ENCODE measurements around the gene CBLN3.

The CBLN3 gene

DNA sequence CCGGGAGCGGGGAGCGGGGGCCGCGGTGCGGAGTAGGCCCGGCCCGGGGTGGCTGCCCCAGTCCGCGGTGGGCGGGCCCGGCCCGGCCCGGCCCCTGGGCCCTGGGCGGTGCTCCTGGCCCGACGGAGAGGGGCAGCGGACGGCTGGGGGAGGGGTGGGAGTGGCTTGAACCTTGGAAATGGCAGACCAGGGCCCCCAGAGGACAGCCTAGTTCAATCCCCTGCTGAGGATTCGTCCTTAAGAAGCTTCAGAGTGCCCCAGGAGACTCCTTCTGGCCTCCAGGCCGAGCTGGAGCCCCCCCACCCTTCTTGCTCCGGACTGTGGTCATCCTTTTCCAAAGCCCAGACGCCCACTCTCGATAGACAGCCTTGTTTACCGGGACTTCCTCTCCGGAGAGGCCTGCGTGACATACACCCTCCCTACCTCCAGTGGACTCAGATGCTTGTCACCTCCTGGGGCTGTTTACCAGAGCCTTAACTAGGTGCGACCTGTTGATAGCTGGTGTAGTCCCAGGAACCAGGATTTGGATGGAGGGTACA lies 744 bp upstream of the CBLN3 start (continued):
- TF ChIP-seq, protein P1, sequence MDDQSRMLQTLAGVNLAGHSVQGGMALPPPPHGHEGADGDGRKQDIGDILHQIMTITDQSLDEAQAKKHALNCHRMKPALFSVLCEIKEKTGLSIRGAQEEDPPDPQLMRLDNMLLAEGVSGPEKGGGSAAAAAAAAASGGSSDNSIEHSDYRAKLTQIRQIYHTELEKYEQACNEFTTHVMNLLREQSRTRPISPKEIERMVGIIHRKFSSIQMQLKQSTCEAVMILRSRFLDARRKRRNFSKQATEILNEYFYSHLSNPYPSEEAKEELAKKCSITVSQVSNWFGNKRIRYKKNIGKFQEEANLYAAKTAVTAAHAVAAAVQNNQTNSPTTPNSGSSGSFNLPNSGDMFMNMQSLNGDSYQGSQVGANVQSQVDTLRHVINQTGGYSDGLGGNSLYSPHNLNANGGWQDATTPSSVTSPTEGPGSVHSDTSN (CRISPR knock-in tag; IDR thresholded peaks at IDR 0.05), result no peak
- TF ChIP-seq, protein P2, sequence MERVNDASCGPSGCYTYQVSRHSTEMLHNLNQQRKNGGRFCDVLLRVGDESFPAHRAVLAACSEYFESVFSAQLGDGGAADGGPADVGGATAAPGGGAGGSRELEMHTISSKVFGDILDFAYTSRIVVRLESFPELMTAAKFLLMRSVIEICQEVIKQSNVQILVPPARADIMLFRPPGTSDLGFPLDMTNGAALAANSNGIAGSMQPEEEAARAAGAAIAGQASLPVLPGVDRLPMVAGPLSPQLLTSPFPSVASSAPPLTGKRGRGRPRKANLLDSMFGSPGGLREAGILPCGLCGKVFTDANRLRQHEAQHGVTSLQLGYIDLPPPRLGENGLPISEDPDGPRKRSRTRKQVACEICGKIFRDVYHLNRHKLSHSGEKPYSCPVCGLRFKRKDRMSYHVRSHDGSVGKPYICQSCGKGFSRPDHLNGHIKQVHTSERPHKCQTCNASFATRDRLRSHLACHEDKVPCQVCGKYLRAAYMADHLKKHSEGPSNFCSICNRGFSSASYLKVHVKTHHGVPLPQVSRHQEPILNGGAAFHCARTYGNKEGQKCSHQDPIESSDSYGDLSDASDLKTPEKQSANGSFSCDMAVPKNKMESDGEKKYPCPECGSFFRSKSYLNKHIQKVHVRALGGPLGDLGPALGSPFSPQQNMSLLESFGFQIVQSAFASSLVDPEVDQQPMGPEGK (tag by site-specific recombination; IDR thresholded peaks at IDR 0.05), result peak; percentile 17; the same call in 1 of the 2 replicates
- TF ChIP-seq GLIS1 (tag by site-specific recombination; IDR thresholded peaks at IDR 0.05), result peak; percentile 79
- TF ChIP-seq, protein P3, sequence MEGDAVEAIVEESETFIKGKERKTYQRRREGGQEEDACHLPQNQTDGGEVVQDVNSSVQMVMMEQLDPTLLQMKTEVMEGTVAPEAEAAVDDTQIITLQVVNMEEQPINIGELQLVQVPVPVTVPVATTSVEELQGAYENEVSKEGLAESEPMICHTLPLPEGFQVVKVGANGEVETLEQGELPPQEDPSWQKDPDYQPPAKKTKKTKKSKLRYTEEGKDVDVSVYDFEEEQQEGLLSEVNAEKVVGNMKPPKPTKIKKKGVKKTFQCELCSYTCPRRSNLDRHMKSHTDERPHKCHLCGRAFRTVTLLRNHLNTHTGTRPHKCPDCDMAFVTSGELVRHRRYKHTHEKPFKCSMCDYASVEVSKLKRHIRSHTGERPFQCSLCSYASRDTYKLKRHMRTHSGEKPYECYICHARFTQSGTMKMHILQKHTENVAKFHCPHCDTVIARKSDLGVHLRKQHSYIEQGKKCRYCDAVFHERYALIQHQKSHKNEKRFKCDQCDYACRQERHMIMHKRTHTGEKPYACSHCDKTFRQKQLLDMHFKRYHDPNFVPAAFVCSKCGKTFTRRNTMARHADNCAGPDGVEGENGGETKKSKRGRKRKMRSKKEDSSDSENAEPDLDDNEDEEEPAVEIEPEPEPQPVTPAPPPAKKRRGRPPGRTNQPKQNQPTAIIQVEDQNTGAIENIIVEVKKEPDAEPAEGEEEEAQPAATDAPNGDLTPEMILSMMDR (tag by site-specific recombination; IDR thresholded peaks at IDR 0.05), result no peak
- TF ChIP-seq, protein P4, sequence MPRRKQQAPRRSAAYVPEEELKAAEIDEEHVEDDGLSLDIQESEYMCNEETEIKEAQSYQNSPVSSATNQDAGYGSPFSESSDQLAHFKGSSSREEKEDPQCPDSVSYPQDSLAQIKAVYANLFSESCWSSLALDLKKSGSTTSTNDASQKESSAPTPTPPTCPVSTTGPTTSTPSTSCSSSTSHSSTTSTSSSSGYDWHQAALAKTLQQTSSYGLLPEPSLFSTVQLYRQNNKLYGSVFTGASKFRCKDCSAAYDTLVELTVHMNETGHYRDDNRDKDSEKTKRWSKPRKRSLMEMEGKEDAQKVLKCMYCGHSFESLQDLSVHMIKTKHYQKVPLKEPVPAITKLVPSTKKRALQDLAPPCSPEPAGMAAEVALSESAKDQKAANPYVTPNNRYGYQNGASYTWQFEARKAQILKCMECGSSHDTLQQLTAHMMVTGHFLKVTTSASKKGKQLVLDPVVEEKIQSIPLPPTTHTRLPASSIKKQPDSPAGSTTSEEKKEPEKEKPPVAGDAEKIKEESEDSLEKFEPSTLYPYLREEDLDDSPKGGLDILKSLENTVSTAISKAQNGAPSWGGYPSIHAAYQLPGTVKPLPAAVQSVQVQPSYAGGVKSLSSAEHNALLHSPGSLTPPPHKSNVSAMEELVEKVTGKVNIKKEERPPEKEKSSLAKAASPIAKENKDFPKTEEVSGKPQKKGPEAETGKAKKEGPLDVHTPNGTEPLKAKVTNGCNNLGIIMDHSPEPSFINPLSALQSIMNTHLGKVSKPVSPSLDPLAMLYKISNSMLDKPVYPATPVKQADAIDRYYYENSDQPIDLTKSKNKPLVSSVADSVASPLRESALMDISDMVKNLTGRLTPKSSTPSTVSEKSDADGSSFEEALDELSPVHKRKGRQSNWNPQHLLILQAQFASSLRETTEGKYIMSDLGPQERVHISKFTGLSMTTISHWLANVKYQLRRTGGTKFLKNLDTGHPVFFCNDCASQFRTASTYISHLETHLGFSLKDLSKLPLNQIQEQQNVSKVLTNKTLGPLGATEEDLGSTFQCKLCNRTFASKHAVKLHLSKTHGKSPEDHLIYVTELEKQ (tag by site-specific recombination; IDR thresholded peaks at IDR 0.05; ENCODE audit: borderline replicate concordance), result no peak
- TF ChIP-seq ZXDB (tag by site-specific recombination; IDR thresholded peaks at IDR 0.05), result 0 out of 2 replicates have a peak, but pooled peaks have one; percentile 6
- TF ChIP-seq ZNF48 (tag by site-specific recombination; IDR thresholded peaks at IDR 0.05), result no peak
- no peak for TF ChIP-seq ZEB2 (tag by site-specific recombination; IDR thresholded peaks at IDR 0.05)
- 0 out of 2 replicates have a peak, but pooled peaks have one; percentile 21 for TF ChIP-seq ZNF10 (tag by site-specific recombination; IDR thresholded peaks at IDR 0.05)
- peak; percentile 95 for TF ChIP-seq SCRT1 (tag by site-specific recombination; IDR thresholded peaks at IDR 0.05; ENCODE audit: borderline replicate concordance)
- TF ChIP-seq, protein P5, sequence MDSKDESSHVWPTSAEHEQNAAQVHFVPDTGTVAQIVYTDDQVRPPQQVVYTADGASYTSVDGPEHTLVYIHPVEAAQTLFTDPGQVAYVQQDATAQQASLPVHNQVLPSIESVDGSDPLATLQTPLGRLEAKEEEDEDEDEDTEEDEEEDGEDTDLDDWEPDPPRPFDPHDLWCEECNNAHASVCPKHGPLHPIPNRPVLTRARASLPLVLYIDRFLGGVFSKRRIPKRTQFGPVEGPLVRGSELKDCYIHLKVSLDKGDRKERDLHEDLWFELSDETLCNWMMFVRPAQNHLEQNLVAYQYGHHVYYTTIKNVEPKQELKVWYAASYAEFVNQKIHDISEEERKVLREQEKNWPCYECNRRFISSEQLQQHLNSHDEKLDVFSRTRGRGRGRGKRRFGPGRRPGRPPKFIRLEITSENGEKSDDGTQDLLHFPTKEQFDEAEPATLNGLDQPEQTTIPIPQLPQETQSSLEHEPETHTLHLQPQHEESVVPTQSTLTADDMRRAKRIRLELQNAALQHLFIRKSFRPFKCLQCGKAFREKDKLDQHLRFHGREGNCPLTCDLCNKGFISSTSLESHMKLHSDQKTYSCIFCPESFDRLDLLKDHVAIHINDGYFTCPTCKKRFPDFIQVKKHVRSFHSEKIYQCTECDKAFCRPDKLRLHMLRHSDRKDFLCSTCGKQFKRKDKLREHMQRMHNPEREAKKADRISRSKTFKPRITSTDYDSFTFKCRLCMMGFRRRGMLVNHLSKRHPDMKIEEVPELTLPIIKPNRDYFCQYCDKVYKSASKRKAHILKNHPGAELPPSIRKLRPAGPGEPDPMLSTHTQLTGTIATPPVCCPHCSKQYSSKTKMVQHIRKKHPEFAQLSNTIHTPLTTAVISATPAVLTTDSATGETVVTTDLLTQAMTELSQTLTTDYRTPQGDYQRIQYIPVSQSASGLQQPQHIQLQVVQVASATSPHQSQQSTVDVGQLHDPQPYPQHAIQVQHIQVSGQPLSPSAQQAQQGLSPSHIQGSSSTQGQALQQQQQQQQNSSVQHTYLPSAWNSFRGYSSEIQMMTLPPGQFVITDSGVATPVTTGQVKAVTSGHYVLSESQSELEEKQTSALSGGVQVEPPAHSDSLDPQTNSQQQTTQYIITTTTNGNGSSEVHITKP (tag by site-specific recombination; IDR thresholded peaks at IDR 0.05), result peak; percentile 81
- peak; percentile 98 for TF ChIP-seq SCRT2 (tag by site-specific recombination; IDR thresholded peaks at IDR 0.05)
- peak; percentile 29 for TF ChIP-seq SP2 (tag by site-specific recombination; IDR thresholded peaks at IDR 0.05)
- 0 out of 2 replicates have a peak, but pooled peaks have one; percentile 1 for TF ChIP-seq GLIS2 (tag by site-specific recombination; IDR thresholded peaks at IDR 0.05)
